GM18951 (cell line): ENCODE results near the gene OBP2A.

Source experiments
- POLR2A ChIP-seq: IDR thresholded peaks from 4 replicates; pipeline ENCODE4 v1.6.1; 2011; ENCODE audit warnings: mild to moderate bottlenecking; ENCODE audit not compliant: insufficient read length, insufficient read depth; ENCODE audit errors: extremely low read depth
- in situ Hi-C: fragments of 300-500 bp; cut with MboI; formaldehyde crosslinking; loops from one replicate; pipeline ENCODE4 v1.12.0; 2022; ENCODE audit warnings: low sequenced_read_pairs, mixed read lengths, inconsistent platforms; ENCODE audit not compliant: unreplicated experiment

OBP2A gene

GRCh38 chr9:135574943-135575342 is 29.0 kb downstream of the OBP2A start:
- TF ChIP-seq POLR2A: no peak
- in situ Hi-C loops: no loop called here

- in situ Hi-C loops: no loop called here
- no peak for TF ChIP-seq POLR2A
Observed at GRCh38 chr9:135575995-135576631, 30.2 kb downstream of the OBP2A start.

- in situ Hi-C loops: no loop called here
- no peak for TF ChIP-seq POLR2A
Observed at GRCh38 chr9:135577256-135577655, 31.3 kb downstream of the OBP2A start.

- no peak for TF ChIP-seq POLR2A
Observed at GRCh38 chr9:135579356-135579755, 33.4 kb downstream of the OBP2A start.

GRCh38 chr9:135579889-135580660 is 34.1 kb downstream of the OBP2A start:
- in situ Hi-C loops: no loop called here

More at GRCh38 chr9:135579356-135579755, 33.4 kb downstream of the OBP2A start:
- in situ Hi-C loops: no loop called here

GRCh38 chr9:135580664-135581380 is 34.9 kb downstream of the OBP2A start:
- no peak for TF ChIP-seq POLR2A

More at GRCh38 chr9:135579889-135580660, 34.1 kb downstream of the OBP2A start:
- TF ChIP-seq POLR2A: no peak

GRCh38 chr9:135581636-135582426 is 35.9 kb downstream of the OBP2A start:
- in situ Hi-C loops: no loop called here
- TF ChIP-seq POLR2A: no peak

More at GRCh38 chr9:135580664-135581380, 34.9 kb downstream of the OBP2A start:
- in situ Hi-C loops: no loop called here

- in situ Hi-C loops: no loop called here
- no peak for TF ChIP-seq POLR2A
Observed at GRCh38 chr9:135582541-135582940, 36.6 kb downstream of the OBP2A start.

GRCh38 chr9:135582966-135583687 is 37.2 kb downstream of the OBP2A start:
- no peak for TF ChIP-seq POLR2A
- in situ Hi-C loops: no loop called here

- no peak for TF ChIP-seq POLR2A
- in situ Hi-C loops: no loop called here
Observed at GRCh38 chr9:135583688-135584011, 37.7 kb downstream of the OBP2A start.

- in situ Hi-C loops: no loop called here
- TF ChIP-seq POLR2A: no peak
Observed at GRCh38 chr9:135584371-135584770, 38.4 kb downstream of the OBP2A start.

- in situ Hi-C loops: no loop called here
Observed at GRCh38 chr9:135584934-135585333, 39.0 kb downstream of the OBP2A start.

GRCh38 chr9:135586601-135587109 is 40.7 kb downstream of the OBP2A start:
- TF ChIP-seq POLR2A: no peak
- in situ Hi-C loops: no loop called here

More at GRCh38 chr9:135584934-135585333, 39.0 kb downstream of the OBP2A start:
- TF ChIP-seq POLR2A: no peak
